HG03520 (cell line): ENCODE results near the gene OR10G8.

Source experiments
- ATAC-seq: cut with Tn5 transposase; IDR thresholded peaks from one replicate; pipeline ENCODE4 v1.9.1; 2021; ENCODE audit warnings: mild to moderate bottlenecking, moderate library complexity; ENCODE audit not compliant: unreplicated experiment

OR10G8 gene

GRCh38 chr11:124075841-124076651, 49.4 kb downstream of the OR10G8 start:
- peak; percentile 58 for ATAC-seq

DNA sequence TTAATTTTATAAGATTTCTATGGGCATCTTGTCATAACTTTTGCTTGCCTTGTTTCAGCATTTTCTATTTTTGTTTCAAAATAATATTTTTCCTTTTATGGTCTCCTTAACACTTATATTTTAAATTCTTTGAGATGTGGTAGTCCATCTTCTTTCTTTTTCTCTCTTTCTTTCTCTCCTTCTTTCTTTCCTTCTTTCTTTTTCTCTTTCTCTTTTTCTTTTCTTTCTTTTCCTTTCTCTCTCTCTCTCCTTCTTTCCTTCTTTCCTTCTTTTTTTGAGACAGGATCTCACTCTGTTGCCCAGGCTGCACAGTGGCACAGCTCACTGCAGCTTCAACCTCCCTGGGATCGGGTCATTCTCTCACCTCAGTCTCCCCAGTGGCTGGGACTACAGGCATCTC, 50.7 kb downstream of the OR10G8 start:
- ATAC-seq = no peak

DNA sequence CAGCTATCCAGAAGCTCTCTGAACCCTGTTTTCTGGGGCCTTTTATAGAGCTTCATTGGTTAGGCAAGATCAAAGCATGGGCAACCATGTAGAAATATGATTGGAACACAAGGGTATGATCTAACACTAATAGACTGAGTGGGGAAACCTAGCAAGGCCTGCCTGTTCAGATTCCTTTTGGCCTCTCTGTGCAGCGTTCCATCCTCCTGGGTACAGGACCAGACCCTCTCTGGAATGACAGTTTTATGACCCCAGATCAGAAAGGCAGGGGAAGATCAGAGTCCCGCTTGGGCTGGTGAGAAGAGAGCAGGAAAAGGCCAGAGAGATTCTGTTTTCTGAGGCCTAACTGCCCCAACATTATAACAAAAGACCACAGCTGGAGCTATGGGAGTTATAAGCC, 52.0 kb downstream of the OR10G8 start:
- no peak for ATAC-seq

GRCh38 chr11:124079631-124080326, 53.2 kb downstream of the OR10G8 start:
- ATAC-seq = no peak
